Measurements from ENCODE around the gene STRIT1.

GRCh38 chr3:155334215-155334913, 40.9 kb upstream of the STRIT1 start:
- TF ChIP-seq CTCF (IDR thresholded peaks at IDR 0.05; ENCODE audit: borderline replicate concordance, extremely low read depth, low read length, poor library complexity, severe bottlenecking) (no peak), EZH2 (IDR thresholded peaks at IDR 0.05; ENCODE audit: borderline replicate concordance, low read depth, low read length, severe bottlenecking) (no peak)
